NCI-H2081 treated with DMSO at 0.1 percent for 48 hours (cell line): ENCODE results near the gene PTPRR.
"Not testable (repeated sequence)": the region's sequence is repeated elsewhere in the genome, so short reads cannot be mapped to it uniquely, and the experiment has no call there.

Experiments
- DNase-seq: peaks from one replicate; lab custom pipeline; 2025; lab: John Stamatoyannopoulos, UW

Gene PTPRR

DNA sequence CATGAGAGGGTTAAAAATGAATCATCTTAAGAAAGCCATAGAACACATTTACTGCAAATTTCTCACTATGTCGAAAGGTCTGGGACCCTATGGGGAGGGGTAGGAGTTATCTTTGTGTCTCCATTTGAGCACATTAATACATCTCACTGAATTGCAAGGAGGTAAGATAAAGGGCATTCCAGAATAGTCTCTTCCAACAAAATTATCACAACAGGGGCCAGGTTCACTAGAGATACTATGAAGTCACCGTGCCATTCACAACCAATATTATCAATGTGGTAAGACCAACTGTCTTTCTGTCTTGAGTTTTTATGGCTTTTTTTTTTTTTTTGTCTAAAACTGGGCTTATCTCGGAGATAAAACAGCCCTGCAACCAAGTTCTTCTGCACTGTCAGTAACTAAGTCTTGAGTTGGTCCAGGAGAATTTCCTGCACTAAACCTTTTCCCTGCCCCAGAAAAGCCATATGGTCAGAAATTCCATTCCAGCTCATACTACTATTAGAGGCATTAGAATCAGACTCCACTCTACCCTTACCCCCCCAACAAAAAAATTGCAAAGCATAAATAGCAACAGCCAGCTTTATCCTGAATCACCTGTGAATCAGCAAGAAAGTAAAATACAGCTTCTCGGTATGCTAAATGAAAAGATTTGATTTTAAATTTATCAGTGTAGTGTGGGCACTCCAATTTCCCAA is 79.7 kb downstream of the PTPRR start:
- no peak for DNase-seq

DNA sequence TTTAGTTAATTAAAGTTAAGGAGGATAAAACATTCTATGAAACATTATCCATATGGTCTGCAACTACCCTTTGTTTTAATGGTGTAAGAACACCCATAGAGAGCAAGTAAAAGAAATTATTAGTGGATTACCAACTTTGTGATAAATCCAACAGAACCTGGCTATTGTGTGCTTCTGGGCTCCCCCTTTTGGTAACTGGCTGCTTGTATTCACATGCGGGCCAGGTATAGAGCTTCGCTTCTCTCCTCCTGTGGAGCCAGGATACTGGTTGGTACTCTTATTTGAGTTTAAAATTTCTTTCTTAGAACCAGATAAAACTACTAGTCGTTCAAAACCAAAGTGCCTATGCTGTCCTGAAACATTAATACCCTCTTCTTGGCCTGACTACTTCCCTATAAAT is 81.0 kb downstream of the PTPRR start:
- DNase-seq = no peak

DNA sequence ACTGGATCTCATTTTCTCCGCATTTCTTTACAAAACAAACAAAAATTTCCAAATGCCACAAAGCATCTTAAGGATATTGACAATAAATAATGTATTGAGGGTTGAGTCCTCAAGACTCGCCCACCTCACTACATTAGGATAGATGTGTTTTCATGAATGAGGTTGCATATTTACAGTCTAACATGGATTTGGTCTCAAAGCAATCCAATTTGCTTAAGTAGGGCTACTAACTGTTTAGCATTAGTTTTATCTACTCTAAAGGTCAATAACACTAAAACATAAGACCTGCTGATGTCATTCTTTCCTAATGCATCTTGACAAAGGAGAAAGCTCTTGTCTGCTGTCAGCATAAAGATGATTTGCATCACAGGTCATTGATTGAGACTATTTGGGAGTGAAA is 82.4 kb downstream of the PTPRR start:
- no peak for DNase-seq

DNA sequence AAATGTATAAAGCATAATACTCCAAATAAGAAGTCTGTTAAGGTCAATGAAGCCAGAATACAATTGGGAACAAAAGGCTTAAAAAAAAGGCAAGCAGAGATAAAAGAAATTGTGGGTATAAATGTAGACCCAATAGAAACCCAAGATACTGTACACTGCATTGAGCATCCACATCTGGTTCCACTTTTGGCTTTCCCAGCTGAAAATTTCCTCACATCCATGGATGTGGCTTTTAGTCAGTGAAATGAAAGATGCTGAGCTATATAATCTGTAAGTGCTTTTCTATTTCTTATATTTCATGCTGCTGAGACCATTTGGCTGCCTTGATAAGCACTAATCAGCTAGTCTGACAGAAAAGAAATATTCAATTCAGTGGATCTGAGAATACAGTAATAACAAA is 83.5 kb downstream of the PTPRR start:
- DNase-seq = no peak

DNA sequence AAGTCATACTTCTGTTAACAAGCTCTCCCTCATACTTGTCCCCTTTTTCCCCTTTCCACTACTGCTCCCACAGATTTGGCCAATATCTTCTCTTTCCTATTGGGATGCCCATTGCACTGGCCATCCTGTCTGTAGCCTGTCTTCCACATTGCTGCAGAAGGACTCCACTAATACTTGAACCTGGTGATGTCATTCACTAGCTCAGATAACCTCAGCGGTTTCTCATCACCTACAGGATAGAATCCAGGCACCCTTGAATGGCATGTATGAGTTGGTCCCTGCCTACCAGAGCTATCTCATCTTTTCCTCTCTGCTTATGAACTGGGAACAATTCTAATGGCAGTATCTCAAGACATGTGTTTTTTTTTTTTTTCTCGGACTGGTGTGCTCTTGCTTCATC is 84.6 kb downstream of the PTPRR start:
- DNase-seq = no peak

DNA sequence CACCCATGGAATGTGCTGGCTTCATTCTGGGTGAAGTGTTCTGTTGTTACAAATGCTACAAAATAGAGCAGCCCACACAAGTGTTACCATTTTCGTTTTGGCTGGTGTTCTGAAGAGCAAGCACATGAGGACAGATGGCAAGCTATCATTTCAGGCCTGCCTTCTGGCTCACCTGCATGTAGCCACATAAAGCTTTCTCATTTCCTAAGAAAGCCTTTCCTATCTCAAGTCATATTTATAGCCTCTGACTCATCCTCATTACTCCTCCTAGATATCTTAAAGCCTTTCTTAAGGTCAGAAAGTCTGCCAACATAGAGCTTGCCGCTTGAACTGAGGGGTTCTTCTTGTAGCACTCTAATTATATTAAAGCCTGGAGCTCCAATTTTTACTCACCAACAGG is 89.0 kb downstream of the PTPRR start:
- no peak for DNase-seq

DNA sequence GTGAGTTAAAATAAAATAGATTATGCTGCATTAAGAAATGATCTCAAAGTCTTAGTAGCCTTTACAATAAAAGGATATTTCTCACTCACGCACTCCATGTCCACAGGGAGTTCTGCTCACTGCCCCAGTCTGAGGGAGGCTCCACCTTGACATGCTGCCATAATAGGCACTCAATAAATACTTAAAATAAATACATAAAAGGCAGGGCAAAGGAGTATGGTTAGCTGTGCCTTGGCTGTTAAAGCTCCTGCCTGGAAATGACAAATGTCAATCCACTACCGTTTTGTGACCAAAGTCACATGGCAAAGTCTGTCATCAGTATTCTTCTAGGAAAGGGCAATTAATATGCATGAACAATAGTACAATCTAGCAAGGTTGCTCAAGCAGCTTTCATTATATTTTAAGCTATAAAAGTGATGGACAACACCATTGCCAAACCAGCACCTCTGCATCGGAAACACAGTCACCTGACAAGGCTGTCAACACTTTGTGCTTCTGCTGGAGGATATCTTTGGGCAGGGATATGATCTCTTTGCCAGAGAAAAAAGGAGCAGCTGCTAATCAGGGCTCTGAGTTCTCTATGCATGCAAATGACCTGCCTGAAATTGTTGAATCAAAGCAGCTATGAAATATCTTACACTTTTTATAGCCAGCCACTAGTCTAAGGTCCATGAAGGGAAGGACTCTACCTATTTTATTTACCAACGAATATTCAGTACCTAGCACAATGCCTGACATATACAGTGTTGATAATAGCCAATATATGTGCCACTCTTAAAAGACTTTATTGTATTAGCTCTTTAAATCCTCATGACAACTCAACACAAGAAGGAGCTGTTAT is 90.1 kb downstream of the PTPRR start:
- no peak for DNase-seq

DNA sequence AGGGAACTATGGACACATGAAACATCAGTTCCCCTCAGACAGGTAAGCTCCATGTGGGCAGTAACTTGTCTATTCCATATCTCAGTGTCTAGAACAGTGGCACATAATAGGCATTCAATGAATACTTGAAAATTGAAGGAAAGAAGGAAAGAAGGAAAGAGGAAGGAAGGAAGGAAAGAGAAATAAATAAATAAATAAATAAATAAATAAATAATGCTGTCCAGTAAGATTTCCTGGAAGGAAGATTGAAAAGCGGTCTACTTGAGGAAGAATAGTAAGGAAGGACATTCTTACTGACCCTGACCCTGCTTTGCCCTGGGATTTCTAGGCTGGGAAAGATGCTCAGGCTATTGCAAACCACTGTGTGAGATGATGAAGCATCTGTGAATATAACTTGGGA is 91.5 kb downstream of the PTPRR start:
- no peak for DNase-seq

DNA sequence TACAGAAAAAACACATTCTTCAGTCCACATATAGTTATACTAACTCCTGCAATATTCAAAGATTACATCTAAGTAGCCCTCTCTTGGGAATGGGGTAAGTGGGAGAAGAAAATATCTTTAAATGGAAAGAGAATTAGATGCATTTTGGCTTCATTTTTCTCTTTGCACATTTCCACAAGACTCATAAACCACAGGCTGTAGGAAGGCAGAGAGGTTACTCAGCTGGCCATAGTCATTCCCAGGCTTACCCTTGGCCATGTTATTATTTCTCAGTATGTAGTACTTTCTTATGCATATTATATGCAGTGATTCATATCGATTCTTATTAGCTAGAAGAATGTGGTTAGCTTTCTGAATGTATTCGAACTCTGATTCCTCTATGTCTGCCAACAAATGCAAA is 92.2 kb downstream of the PTPRR start:
- no peak for DNase-seq

DNA sequence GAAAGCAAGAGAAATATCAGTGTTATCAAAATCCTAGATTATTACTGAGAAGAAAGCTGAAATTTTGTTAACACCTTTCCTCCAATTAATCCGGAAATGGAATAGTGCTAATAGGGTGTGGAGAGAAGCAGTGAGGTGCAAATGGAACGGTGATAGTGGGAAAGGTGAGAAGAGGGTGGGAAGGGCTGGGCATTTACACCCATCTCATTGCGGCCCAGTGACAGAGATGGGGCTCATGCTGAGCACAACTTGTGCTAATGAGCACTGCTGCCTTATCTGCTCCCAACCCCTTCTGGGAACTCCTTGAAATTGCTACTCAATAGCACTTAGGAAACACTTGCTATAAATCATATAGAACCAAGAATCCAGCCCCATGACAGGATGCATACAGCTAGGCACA is 94.4 kb downstream of the PTPRR start:
- no peak for DNase-seq

DNA sequence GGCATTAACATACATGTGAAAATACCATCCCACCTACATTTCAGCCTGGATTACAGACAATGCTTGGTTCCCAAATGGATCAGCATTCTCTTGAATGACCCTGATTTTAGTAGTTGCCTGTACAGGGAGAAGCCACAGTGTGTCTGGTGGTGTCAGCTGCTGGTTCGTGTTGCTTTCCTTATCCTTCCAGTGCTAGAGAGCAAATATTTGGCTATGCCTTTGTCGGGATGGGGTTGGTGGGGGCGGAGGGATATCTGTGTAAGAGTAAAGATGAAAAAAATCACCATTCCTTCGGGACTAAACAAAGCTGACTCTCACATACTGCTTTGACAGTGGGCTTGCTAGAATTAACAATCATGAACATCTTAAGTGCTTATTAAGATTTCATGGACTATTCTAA is 96.0 kb downstream of the PTPRR start:
- DNase-seq = no peak

DNA sequence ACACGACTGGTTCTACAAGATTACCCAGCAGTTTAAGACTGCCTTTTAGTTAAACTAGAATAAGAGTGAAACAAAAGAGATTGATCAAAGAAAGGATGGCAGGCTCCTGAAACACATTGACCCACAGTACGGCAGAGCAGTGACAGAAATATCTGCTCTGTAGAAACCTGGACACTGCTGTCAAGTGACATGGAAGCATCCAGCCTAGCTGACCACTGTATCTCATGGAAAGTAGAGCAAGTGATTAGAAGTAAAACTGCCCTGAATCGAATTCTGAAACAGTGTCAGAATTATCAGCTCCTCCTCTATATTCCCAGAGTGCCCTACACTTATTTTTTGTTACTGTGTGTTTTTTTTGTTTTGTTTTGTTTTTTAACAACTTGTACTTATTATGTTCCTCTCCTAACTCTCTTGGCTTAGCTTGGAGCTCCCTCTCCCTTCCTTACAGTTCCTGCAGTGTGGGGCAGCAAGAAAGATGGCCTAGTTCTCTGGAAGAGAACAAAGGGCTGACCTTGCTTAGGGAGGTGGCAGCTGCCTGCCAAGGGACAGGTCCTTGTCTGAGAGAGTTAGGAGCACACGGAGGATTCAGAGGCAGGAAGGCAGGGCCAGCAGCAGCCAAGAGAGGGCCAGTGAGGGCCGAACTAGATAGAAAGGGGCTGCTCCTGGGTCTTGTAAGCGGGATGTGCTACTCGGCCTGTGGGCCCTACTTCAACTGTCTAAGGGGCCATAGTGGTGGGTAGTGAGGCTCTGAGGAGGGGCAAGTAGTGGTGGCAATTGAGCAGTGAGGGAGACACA is 97.2 kb downstream of the PTPRR start:
- no peak for DNase-seq

DNA sequence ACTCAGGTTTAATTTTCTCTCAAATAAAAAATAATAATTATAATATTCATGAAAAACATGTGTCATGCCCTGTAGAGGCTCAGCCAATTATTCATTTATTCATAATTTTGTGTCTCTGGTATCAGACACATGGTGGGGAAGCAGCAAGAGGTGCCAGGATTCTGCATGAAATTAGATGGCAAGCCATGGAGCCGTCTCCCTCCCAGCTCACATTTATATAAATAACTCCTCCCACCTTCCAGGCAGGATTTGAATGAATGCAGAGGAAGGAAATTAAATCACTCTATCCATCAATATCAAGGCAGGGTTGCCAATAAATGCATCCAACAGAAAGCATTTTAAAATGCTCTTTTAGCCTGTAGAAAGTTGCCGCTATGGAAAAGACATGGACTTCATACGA is 98.1 kb downstream of the PTPRR start:
- no peak for DNase-seq

DNA sequence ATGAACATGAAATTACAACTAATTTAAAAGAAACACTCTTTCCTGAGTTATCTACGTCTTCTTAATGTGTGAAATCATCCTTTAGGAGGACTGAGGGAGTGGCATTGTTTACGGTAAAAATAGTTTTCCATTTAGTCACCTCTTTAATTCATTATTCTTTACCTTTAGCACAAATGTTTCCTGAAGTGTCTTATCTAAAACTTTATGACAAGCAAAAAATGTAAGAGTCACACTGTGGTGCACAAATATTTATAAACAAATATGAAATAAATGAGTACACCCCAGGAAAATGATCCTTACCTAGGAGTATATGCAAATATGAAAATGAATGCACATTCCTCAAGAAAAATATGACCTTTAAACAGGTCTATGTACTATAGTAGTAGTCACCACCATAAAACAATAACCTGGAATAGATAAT is 104.6 kb downstream of the PTPRR start:
- no peak for DNase-seq

DNA sequence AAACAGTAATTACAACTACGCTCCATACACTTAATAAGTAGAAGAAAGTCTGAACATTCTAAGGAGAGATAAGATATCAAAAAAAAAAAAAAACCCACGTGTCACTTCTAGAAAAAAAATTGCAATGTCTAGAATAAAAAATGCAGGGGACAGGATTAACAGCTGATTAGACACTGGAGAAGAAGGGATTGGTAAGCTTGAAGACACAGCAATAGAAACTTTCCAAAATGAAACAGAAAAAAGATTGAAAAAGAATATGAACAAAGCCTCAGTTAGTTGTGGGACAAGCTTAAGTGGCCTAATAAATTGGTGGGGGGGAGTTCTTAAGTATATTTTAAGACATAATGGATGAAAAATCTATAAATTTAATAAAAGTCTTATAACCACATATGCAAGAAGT is 105.5 kb downstream of the PTPRR start:
- DNase-seq = no peak

DNA sequence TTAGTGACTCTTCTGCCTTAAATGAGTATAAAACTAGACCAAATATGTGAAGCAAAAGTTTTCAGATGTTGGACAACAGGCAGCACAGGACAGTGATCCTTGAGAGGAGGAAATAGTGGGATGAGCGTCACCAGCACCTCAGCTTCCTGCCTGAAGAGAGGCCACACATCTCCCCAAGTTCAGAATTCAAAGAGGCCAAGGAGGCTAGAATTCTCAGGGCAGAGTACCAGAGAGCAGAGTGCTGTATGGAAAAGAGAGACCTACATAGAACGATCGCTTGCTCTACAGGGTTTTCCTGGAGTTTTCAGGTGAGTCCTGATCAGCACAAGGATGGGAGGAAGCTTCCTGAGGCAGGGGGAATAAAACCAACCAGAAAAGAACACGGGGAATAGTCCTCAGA is 107.0 kb downstream of the PTPRR start:
- no peak for DNase-seq

DNA sequence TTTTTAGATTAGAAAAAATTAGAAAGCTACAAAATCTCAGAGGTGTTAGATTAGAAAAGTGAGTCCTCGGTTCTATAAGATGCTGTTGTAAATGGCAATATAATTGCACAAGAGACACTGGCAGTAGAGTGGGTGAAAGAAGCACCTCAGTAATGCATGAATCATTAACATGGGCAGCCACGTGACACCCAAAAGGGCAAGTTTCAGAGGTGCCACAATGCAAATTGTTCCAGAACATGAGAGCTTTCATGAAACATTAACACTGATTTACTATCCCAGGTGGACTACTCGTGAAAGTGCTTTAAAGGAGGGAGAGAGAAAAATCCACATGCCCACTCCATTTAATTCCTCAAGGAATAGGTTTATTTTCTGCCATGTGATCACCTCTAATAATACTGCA is 108.4 kb downstream of the PTPRR start:
- DNase-seq = no peak

DNA sequence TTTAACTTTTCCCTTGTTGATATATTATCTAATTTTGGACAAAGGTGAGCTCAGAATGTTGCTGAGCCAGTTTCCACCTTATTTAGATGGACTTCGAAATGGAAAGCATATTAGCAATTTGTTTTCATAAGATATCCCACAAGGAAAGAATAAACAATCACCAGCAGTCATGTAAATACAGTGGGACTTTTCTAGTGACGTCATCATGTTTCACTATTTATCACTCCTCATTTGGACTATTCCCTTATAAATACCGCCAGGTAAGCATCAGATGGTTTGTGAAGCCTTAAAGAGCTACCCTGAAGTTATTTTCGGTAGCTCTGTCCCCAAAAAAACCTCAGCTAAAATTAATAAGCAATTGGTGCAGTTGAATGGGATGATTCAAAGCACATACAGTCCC is 110.7 kb downstream of the PTPRR start:
- DNase-seq = no peak

DNA sequence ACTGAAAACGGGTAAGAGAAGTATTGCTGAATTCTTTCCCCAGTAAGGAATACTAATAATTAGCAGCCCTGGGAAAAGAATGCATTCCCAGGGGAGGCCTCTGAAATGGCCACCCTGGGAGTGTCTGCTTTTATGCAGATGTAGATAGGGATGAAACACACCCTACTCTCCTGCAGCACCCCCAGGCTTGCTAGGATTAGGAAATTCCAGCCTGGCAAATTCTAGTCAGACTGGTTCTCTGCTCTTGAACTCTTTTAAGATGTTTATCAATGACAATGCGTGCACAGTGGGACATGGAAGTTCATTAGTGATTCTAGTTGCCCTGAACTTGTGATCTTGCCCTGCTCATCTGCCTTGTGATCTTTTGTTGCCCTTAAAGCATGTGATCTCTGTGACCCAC is 112.5 kb downstream of the PTPRR start:
- DNase-seq = not testable (repeated sequence)

DNA sequence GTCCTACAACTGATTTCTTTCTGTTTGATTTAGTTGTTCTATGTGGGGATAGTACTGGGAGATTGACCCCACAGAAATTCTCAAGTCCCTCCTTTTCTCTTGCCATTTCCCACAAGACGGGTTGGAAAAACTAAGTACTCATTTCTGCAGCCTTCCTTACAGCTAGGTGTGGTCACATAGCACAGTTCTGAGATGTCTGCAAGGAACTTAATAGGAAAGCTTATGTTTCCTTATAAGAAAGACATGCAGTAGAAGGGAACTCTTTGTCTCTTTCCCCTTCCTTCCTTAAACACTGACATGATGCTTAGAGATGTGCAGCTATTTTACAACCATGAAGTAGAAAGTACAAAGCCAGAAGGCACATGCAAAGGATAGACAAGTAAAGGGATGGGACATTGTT is 113.7 kb downstream of the PTPRR start:
- no peak for DNase-seq

DNA sequence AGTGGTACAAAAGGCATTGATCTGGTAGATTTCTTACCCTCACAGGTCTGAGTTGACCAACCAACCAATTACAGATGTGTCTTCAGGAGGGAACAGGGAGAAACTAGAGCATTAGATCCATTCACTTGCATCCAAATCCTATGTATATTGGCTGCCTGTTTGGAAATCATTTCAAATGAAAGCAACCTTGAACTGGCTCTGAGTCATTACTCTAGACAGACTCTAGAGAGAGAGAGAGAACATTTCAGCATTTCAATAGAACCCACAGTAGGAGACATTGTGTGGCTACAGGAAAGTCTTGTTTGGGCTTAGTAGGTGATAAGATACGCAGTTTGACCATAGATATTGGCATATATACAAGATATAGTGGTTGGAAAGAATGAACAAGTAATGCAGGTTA is 114.5 kb downstream of the PTPRR start:
- no peak for DNase-seq

DNA sequence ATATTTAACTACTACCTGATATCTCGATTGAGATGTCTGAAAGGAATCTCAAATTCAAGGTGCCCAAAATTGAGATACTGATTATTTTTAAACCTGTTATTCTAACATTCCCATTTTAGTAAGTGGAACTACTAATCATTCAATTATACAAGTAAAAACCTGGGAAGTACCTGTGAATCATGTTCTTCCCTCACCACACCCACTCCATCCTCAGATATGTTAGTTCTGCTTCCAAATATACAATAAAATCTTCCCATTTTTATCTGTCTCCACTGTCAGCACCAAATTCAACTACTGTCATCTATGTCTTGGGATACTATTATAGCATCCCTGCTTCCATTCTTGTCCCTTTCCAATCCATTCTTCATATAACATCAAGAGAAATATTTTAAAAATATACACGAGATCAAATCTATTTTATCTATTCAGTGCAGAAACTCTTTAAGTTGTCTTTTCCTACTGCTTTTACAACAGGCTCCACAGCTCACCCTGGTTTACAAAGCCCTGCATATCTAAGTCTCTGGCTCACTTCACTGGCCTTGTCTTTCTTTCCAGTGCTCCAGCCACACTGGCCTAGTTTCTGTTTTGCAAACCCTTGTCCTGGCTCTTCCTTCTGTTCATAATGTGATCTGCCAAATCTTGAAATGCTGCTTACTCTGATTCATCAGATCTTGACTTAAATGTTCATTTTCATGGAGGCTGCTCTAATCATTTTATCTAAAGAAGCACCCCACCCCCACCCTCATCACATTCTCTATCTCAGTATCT is 122.3 kb downstream of the PTPRR start:
- DNase-seq = no peak
